HepG2 (cell line): ENCODE measurements around the gene FGD3.

Experiments
- ATF3 ChIP-seq: sonication (generic); formaldehyde crosslinking; IDR thresholded peaks from 2 replicates; pipeline ENCODE4 v1.4.0; 2020; ENCODE audit warnings: missing genetic modification reagents
- HMGXB4 ChIP-seq, 2 experiments: sonication (generic) in 1 of 2; formaldehyde crosslinking in 1 of 2; IDR thresholded peaks; 2 replicates each; pipeline versions ENCODE4 v1.4.0 to v1.6.1; 2018 to 2020; ENCODE audit warnings: missing genetic modification reagents in 2 of 2, borderline replicate concordance in 1 of 2, low read depth in 1 of 2, mild to moderate bottlenecking in 1 of 2, missing biosample characterization in 1 of 2
- JARID2 ChIP-seq: sonication (generic); formaldehyde crosslinking; IDR thresholded peaks from 2 replicates; pipeline ENCODE4 v1.8.1; 2023; ENCODE audit warnings: missing genetic modification reagents, inconsistent platforms; ENCODE audit not compliant: insufficient replicate concordance
- KLF9 ChIP-seq: IDR thresholded peaks from 2 replicates; pipeline ENCODE4 v1.6.1; 2016; ENCODE audit warnings: low read depth
- PAX8 ChIP-seq: sonication (generic); formaldehyde crosslinking; IDR thresholded peaks from 2 replicates; pipeline ENCODE4 v1.8.0; 2022; ENCODE audit warnings: mild to moderate bottlenecking, missing genetic modification reagents, borderline replicate concordance
- POLR2AphosphoS5 ChIP-seq: IDR thresholded peaks from 2 replicates; pipeline ENCODE4 v1.6.1; 2012; ENCODE audit warnings: low read depth, low read length
- TCF7 ChIP-seq: sonication (generic); IDR thresholded peaks from 2 replicates; pipeline ENCODE4 v1.6.1; 2016; ENCODE audit warnings: antibody characterized with exemption, low read depth
- ZSCAN20 ChIP-seq: sonication (generic); formaldehyde crosslinking; IDR thresholded peaks from 2 replicates; pipeline ENCODE4 v1.4.0; 2020; ENCODE audit warnings: missing genetic modification reagents, mild to moderate bottlenecking, borderline replicate concordance
- TF ChIP-seq, protein P1 (sequence below): sonication (generic); formaldehyde crosslinking; IDR thresholded peaks from 2 replicates; pipeline ENCODE4 v1.5.0; 2020; ENCODE audit warnings: mild to moderate bottlenecking, missing genetic modification reagents, moderate library complexity
- TF ChIP-seq, protein P2 (sequence below): sonication (generic); formaldehyde crosslinking; conservative IDR thresholded peaks from 2 replicates; pipeline ENCODE4 v1.4.0; 2020; ENCODE audit warnings: missing genetic modification reagents

DNA sequence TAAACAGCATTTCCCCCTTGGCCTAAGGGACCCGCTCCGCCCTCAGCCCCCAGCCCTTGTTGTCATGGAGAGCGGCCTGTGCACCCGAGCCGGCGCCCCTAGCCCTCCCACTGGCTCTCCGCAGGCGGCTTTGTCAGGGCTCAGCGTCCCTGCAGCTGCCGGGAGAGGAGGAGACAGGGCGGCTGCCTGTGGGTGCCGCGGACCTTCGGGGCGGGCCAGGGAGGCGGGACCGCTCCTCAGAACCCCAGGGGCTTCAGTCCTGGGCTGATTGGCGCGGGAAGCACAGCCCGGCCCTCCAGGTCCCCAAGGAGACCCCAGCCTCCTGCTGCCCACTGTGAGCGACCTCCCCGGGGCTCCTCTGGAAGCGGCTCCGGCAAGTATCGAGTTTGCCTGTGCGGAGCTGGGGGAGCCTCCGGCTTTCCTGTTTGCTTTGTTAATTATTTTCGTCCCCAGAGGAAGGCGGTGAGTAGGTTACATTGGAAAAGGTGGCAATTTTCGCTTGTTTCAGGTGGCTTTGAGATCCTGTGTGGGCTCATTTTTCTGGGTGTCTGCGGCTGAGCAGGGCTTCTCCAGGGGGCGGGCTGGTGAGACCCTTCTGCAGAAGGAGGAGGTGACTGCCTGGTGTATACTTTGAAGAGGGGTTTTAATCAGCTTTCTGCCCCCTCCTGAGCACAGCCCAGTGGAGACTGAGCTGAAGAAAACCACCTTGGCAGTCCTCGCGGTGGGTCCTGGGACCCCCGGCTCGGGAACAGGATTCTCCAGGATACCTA is at the start of gene FGD3:
- TF ChIP-seq, protein P1, sequence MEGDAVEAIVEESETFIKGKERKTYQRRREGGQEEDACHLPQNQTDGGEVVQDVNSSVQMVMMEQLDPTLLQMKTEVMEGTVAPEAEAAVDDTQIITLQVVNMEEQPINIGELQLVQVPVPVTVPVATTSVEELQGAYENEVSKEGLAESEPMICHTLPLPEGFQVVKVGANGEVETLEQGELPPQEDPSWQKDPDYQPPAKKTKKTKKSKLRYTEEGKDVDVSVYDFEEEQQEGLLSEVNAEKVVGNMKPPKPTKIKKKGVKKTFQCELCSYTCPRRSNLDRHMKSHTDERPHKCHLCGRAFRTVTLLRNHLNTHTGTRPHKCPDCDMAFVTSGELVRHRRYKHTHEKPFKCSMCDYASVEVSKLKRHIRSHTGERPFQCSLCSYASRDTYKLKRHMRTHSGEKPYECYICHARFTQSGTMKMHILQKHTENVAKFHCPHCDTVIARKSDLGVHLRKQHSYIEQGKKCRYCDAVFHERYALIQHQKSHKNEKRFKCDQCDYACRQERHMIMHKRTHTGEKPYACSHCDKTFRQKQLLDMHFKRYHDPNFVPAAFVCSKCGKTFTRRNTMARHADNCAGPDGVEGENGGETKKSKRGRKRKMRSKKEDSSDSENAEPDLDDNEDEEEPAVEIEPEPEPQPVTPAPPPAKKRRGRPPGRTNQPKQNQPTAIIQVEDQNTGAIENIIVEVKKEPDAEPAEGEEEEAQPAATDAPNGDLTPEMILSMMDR (CRISPR knock-in tag), result no peak
- TF ChIP-seq ZSCAN20 (CRISPR knock-in tag) (no peak), PAX8 (no peak), KLF9 (CRISPR knock-in tag) (no peak), POLR2AphosphoS5 (no peak), TCF7 (no peak), JARID2 (no peak), HMGXB4 (CRISPR knock-in tag; IDR thresholded peaks at IDR 0.05; ENCODE audit: borderline replicate concordance in 1 of 2, low read depth in 1 of 2) (no peak), ATF3 (CRISPR knock-in tag) (no peak)
- TF ChIP-seq, protein P2, sequence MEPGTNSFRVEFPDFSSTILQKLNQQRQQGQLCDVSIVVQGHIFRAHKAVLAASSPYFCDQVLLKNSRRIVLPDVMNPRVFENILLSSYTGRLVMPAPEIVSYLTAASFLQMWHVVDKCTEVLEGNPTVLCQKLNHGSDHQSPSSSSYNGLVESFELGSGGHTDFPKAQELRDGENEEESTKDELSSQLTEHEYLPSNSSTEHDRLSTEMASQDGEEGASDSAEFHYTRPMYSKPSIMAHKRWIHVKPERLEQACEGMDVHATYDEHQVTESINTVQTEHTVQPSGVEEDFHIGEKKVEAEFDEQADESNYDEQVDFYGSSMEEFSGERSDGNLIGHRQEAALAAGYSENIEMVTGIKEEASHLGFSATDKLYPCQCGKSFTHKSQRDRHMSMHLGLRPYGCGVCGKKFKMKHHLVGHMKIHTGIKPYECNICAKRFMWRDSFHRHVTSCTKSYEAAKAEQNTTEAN (CRISPR knock-in tag), result no peak
